Measurements from ENCODE around the gene KRT78. TPM values are rescaled to one million over a fixed set of nuclear protein-coding genes. Genes with fewer than 3 reads are reported as not detected.

The KRT78 gene
- total RNA-seq, 1 experiment from 2014 or later: not detected

DNA sequence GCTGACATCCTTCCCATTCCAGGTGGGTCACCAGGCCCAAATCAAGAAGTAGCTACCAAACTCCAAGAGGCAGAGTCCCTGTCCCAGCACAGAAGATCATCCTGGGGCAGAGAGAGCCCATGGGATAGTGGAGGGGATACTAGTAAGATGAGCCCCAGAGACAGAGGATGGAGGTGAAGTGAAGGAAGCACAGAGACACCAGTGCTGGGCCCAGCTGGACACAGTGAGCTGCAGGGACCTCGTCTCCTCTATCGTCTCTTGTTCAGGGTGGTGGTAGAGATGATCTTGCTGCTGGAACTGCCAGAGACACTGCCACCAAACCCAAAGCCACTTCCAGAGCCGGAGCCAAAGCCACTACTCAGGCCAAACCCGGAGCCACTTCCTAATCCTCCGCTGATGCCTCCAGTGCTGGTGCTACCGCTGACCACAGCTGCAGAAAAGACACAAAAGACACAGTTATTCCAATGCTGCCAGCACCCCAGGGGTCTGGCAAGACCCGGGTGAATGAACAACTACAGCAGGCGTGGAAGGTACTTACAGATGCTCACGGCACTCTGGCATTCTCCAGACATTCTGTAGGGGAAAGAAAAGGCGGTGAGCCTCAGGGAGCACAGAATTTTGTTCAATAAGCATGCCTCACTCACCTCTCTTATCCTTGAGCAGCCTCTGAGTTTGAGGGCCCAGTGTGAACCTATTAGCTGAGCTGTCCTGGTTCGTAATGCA lies 41.8 kb downstream of the KRT78 start:
- H3K4me1 Mint-ChIP-seq (ENCODE audit: insufficient read depth, unreplicated experiment): no peaks in the 10 kb centered on the region
- H3K27ac Mint-ChIP-seq (ENCODE audit: low read depth, unreplicated experiment): no peak overlapping the region
- TF ChIP-seq, protein P1, sequence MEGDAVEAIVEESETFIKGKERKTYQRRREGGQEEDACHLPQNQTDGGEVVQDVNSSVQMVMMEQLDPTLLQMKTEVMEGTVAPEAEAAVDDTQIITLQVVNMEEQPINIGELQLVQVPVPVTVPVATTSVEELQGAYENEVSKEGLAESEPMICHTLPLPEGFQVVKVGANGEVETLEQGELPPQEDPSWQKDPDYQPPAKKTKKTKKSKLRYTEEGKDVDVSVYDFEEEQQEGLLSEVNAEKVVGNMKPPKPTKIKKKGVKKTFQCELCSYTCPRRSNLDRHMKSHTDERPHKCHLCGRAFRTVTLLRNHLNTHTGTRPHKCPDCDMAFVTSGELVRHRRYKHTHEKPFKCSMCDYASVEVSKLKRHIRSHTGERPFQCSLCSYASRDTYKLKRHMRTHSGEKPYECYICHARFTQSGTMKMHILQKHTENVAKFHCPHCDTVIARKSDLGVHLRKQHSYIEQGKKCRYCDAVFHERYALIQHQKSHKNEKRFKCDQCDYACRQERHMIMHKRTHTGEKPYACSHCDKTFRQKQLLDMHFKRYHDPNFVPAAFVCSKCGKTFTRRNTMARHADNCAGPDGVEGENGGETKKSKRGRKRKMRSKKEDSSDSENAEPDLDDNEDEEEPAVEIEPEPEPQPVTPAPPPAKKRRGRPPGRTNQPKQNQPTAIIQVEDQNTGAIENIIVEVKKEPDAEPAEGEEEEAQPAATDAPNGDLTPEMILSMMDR (IDR thresholded peaks at IDR 0.05; ENCODE audit: unreplicated experiment): no peak
- H3K36me3 Mint-ChIP-seq (ENCODE audit: insufficient read depth, unreplicated experiment): no peaks in the 10 kb centered on the region
- BruUV-seq (replicated peaks): no TSS peak
- H3K4me3 Mint-ChIP-seq (ENCODE audit: unreplicated experiment): no peak overlapping the region
- CTCF ChIA-PET: interaction anchor here (0.6 kb wide), 1 partner anchor 20 kb away, joined by 4 read pairs; no protein-coding TSS in a partner anchor
- POLR2A ChIA-PET: interaction anchor here (1.1 kb wide), 1 partner anchor 13 kb away, joined by 3 read pairs; no protein-coding TSS in a partner anchor
- H3K9me3 Mint-ChIP-seq (ENCODE audit: unreplicated experiment): no peaks in the 10 kb centered on the region
- intact Hi-C loops (cut with micrococcal nuclease): no loop called here
- no peak for DNase-seq (ENCODE audit: unreplicated experiment)
- peaks cover 51% of the 10 kb centered on the region for H3K27me3 Mint-ChIP-seq (ENCODE audit: insufficient read depth, unreplicated experiment)

- BruUV-seq (replicated peaks): no TSS peak
- no peak overlapping the region for H3K27ac Mint-ChIP-seq (ENCODE audit: low read depth, unreplicated experiment)
- POLR2A ChIA-PET: no interaction called here
- peaks cover 51% of the 10 kb centered on the region for H3K27me3 Mint-ChIP-seq (ENCODE audit: insufficient read depth, unreplicated experiment)
- H3K4me1 Mint-ChIP-seq (ENCODE audit: insufficient read depth, unreplicated experiment): no peaks in the 10 kb centered on the region
- DNase-seq (ENCODE audit: unreplicated experiment): no peak
- intact Hi-C loops (cut with micrococcal nuclease): no loop called here
- CTCF ChIA-PET: interaction anchor here (0.6 kb wide), 1 partner anchor 17 kb away, joined by 3 read pairs; no protein-coding TSS in a partner anchor
- H3K36me3 Mint-ChIP-seq (ENCODE audit: insufficient read depth, unreplicated experiment): no peaks in the 10 kb centered on the region
- H3K9me3 Mint-ChIP-seq (ENCODE audit: unreplicated experiment): no peaks in the 10 kb centered on the region
- no peak overlapping the region for H3K4me3 Mint-ChIP-seq (ENCODE audit: unreplicated experiment)
- TF ChIP-seq, protein P1 (IDR thresholded peaks at IDR 0.05; ENCODE audit: unreplicated experiment): no peak
Measured at GRCh38 chr12:52806169-52806811, 42.5 kb downstream of the KRT78 start.

DNA sequence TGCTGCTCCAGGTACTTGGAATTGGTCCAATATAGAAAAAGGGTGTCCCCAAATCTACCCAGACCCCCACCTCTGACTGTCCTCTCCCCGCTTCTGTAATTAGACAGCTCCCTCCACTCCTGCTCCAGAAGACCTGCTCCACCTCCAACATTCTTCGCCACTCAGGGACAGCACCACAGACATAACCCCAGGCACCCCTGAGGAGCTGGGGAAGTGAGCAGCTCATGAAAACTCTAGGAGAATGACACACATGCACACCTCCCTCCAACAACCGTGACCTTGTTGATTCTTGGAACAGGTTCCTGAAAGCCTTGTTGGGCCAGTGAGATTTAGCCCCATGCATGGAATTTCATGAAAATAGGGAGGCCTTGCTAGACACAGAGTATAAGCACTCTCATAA lies 43.1 kb downstream of the KRT78 start:
- TF ChIP-seq, protein P1 (IDR thresholded peaks at IDR 0.05; ENCODE audit: unreplicated experiment): no peak
- H3K27ac Mint-ChIP-seq (ENCODE audit: low read depth, unreplicated experiment): no peak overlapping the region
- intact Hi-C loops (cut with micrococcal nuclease): no loop called here
- POLR2A ChIA-PET: no interaction called here
- no peaks in the 10 kb centered on the region for H3K9me3 Mint-ChIP-seq (ENCODE audit: unreplicated experiment)
- H3K27me3 Mint-ChIP-seq (ENCODE audit: insufficient read depth, unreplicated experiment): peaks cover 51% of the 10 kb centered on the region
- no peaks in the 10 kb centered on the region for H3K4me1 Mint-ChIP-seq (ENCODE audit: insufficient read depth, unreplicated experiment)
- CTCF ChIA-PET: interaction anchor here (0.6 kb wide), 1 partner anchor 17 kb away, joined by 3 read pairs; no protein-coding TSS in a partner anchor
- BruUV-seq (replicated peaks): no TSS peak
- no peak for DNase-seq (ENCODE audit: unreplicated experiment)
- H3K36me3 Mint-ChIP-seq (ENCODE audit: insufficient read depth, unreplicated experiment): no peaks in the 10 kb centered on the region
- H3K4me3 Mint-ChIP-seq (ENCODE audit: unreplicated experiment): no peak overlapping the region

GRCh38 chr12:52805000-52805399 lies 43.8 kb downstream of the KRT78 start:
- ChIA-PET POLR2A (no interaction called here), CTCF (no interaction called here)
- Mint-ChIP-seq H3K27ac (ENCODE audit: low read depth, unreplicated experiment) (no peak overlapping the region), H3K27me3 (ENCODE audit: insufficient read depth, unreplicated experiment) (peaks cover 48% of the 10 kb centered on the region), H3K36me3 (ENCODE audit: insufficient read depth, unreplicated experiment) (no peaks in the 10 kb centered on the region), H3K4me3 (ENCODE audit: unreplicated experiment) (no peak overlapping the region), H3K9me3 (ENCODE audit: unreplicated experiment) (no peaks in the 10 kb centered on the region), H3K4me1 (ENCODE audit: insufficient read depth, unreplicated experiment) (peaks cover 3% of the 10 kb centered on the region)
- BruUV-seq (replicated peaks): no TSS peak
- DNase-seq (ENCODE audit: unreplicated experiment): no peak
- intact Hi-C loops (cut with micrococcal nuclease): no loop called here
- TF ChIP-seq, protein P1 (IDR thresholded peaks at IDR 0.05; ENCODE audit: unreplicated experiment): no peak

All from MCF 10A (cell line).